KG1 (cell line): ENCODE results near the gene DNAJC8.

Experiments used
- DNase-seq: peaks from one replicate; lab custom pipeline; 2025; lab: John Stamatoyannopoulos, UW

The DNAJC8 gene

DNA sequence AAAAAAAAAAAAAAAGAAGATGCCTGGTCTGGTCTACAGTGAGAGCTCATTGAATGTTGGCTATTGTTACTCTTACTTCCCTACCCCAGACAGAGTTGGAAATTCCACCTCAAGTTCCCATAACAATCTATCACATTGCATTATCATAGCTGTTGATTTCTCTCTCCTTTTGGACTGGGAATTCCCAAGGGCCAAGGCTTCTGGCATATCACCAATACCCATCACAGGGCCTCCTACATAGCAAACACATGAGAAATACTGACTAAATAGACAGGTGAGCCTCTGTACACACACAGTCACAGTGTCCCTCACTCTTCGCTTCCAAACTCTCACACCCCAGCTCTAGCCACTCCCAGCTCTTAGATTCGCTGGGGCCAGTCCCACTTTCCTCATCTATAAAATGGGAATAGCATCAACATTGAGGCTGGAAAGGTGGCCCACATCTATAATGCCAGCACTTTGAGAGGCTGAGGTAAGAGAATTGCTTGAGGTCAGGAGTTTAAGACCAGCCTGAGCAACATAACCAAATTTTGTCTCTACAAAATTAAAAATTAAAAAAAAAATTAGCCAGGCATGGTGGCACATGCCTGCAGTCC, 62.7 kb downstream of the DNAJC8 start:
- DNase-seq: no peak

DNA sequence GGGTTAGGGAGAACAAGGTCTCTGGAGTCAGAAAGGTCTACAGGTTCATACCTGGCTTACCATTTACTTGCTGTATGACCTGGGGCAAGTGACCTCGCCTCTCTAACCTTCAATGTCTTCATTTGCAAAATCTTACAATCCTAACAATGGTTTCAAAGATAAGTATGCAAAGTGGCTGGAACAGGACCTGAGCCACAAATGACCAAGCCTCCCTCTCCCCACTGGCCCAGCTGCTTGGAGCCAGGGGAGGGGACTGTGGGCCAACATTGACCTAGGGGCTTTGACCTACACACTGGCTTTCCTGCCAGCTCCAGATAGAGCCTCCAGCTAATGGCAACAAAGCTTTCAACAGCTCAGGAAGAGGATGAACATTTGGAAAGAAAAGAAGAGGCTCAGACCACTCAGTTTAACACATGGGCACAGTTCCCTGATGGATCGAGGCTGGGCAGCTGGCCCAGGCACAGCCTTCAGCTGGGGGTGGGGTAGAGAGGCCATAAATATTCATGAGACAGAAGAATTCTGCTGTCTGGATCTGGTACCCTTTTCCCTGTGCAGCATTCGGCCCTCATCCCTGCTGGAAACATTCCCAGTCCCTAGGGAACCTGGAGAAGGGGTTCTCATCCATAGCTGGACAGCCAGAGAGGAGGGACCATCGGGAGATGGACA, 69.2 kb downstream of the DNAJC8 start:
- no peak for DNase-seq

DNA sequence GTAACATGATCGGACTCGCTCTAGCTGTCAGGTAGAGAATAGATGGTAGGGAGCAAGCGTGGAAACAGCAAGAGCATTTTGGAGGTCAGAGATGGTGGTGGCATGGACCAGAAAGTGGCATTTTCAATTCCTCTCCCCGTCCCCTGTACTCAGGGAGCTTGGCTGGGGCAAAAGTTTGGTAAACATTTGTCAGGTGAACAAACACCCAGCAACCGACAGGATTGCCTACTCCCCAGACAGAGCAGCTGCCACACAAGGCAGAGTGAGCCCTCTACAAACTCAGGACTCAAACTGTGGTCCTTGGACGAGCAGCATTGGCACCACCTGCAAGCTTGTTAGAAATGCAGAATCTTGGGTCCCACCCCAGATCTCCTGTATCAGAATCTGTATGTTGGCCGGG, 70.7 kb downstream of the DNAJC8 start:
- DNase-seq: no peak

DNA sequence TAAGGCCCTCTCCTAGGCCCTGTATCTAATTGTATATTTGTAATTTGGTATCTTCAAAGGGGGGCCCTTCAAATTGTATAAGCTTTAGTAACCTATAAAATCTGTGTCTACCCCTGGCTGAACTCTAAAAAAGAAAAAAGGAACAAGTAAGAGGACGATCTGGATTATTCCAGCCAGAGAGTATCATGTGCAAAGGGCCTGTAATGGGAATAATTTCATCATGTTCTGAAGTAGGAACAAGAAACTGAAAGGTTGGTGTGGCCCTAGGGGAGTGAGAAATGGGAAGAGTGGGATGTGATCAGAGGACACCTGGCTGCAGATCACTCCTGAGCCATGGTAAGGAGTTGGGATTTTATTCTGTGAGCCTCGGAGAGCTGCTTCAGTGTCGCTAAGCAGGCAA, 71.1 kb downstream of the DNAJC8 start:
- no peak for DNase-seq

DNA sequence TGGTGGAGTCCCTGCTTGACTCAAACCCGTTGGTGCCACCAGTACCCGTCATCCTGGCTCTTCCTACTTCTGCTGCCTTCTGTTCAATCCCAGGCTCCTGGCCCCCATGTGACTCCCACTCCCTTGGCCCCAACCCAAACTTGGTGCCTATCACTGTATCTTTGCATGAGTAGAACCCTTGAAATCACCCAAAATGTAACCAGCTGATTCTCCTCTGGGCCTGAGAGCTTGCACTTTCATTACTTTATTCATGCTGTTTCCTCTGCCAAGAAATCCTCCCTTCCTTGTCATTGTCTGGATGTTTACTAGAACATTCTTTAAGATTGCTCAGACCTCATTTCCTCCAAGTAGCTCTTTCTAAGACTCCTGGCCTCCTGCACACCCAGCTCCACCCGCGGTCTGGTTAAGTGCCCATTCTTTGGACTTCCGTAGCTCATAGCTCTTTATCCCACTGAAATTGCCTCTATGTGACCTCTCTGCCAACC, 72.0 kb downstream of the DNAJC8 start:
- DNase-seq: no peak

DNA sequence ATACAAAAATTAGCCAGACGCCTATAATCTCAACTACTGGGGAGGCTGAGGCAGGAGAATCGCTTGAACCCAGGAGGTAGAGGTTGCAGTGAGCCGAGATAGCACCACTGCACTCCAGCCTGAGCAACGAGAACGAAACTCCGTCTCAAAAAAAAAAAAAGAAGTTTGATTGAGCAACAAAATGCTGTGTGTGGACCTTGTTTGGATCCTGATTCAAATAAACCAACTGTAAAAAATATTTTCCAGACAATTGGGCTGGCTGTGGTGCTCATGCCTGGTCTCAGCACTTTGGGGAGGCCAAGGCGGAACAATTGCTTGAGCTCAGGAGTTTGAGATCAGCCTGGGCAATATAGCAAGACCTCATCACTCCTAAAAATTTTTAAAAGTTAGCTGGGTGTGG, 73.1 kb downstream of the DNAJC8 start:
- no peak for DNase-seq

DNA sequence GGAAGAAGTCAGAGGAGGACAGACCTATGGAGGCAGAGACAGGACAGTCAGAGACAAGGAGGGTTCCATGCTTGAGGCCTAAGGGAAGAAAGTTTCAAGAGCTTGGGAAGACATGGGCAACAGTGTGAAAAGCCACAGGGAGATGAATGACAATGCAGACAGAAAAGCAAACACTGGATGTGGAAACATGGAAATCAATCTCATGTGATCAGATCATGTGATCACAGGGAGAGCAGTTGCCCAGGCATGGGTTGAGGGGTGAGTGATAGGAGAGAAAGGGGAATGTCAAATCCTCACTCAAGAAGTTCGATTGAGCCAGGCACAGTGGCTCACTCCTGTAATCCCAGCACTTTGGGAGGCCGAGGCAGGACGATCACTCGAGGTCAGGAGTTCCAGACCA, 73.6 kb downstream of the DNAJC8 start:
- DNase-seq: no peak

DNA sequence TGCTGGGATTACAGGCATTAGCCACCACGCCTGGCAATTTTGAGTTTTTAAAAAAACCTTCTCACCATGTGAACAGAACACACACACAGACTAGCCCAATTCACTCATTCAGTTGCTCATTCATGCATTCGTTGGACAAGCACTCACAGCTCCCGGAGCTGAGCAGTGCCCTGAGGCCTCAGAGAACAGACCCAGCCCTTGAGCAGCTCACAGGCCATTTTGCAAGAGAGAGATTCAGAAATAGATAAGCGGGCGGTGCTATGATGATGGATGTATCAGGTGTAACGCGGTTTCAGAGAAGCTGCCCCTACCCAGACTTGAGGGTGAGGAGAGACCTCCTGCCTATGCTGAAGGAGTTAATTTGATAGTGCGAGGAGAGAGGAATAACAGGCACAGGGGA, 74.9 kb downstream of the DNAJC8 start:
- no peak for DNase-seq

DNA sequence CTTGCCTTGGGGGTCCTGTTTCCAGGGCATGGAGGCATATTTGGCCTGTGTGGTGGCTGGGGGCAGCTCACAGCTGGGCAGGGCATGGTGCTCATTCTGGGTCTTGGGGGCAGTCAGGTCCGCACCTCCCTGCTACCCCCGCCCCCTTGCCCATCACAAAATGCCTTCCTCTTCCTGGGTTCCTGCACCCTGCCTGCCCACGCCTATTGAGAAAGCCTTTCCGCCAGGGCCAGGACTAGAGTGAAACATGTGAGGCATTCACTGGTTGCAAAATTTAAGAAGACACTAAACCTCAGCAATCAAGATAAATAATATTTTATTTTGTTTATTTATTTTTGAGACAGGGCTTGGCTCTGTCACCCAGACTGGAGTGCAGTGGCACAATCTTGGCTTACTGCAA, 76.0 kb downstream of the DNAJC8 start:
- no peak for DNase-seq

DNA sequence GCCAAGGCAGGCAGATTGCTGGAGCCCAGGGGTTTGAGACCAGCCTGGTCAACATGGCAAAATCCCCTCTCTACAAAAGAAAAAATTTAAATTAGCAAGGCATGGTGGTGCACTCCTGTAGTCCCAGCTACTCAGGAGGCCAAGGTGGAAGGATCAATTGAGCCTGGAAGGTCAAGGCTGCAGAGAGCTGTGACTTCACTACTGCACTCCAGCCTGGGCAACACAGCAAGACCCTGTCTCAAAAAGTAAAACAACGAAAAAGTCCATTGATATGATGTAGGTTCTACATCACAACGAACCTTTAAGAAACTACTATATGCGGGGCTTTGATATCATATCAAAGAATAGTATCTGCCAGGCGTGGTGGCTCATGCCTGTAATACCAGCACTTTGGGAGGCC, 77.2 kb downstream of the DNAJC8 start:
- no peak for DNase-seq

DNA sequence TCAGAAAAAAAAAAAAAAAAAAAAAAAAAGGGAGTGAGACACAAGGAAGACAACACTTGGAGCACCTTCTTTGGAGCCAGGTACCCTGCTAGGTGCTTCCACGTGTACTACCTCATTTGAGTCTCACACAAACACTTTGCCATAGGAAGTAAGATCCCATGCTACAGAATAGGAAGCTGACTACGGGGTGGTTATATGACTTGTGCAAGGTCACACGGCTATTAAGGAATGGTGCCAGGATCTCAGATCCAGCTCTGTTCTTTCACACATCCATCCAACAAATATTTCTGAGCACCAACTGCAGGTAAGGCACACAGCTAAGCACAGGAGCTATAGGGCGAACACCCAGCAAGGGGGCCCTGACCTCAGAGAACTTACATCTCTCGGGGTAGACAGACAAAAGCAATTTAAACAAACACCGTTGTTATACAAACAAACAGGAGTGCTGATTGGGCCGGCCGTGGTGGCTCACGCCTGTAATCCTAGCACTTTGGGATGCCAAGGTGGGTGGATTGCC, 78.7 kb downstream of the DNAJC8 start:
- no peak for DNase-seq
